Vagina (tissue), 2 donors: ENCODE data around the gene UBE4A.

ENCODE experiments used
- POLR2A ChIP-seq, 2 donors: fragments of 450-650 bp; IDR thresholded peaks; one replicate each; pipeline ENCODE4 v1.6.1; 2017; ENCODE audit warnings: antibody characterized with exemption in 2 of 2, mild to moderate bottlenecking in 2 of 2, moderate library complexity in 2 of 2
- TF ChIP-seq, protein P1 (sequence below), 3 experiments: fragments of 450-650 bp in 2 of 3; fragments of 200-600 bp in 1 of 3; sonication (generic) in 1 of 3; IDR thresholded peaks; one replicate each; pipeline ENCODE4 v1.5.1; 2017 to 2019; ENCODE audit warnings: antibody characterized with exemption in 3 of 3, mild to moderate bottlenecking in 2 of 3, moderate library complexity in 2 of 3

DNA sequence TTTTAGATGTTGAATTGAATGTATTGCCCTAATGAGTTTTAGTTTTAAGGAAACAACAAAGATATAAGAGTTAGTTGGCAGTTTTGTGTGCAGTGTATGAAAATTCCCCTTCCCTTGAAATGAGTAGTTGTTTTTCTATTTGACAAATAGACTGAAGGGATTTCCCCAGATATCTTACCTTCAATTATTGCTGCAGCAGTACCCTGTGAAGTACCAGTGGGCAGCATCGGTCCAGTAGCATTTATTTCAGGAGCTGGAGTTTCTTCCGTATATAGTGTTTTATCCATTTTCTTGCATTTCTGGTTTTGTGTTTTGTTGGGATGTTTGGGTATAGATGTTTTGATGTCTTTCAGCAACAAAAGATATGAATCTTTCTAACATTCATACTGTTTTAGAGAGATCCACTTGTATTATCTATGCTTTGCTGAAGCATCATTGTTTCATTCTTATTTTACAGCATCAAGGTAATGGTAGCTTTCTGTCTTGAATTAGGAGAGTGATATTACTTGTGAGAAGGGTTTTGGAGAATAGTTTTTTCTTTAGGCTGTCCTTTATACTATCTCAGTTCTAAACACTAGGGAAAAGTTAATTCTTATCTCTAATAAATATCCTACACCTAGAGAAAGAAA, 84.3 kb downstream of the UBE4A start:
- TF ChIP-seq, protein P1, sequence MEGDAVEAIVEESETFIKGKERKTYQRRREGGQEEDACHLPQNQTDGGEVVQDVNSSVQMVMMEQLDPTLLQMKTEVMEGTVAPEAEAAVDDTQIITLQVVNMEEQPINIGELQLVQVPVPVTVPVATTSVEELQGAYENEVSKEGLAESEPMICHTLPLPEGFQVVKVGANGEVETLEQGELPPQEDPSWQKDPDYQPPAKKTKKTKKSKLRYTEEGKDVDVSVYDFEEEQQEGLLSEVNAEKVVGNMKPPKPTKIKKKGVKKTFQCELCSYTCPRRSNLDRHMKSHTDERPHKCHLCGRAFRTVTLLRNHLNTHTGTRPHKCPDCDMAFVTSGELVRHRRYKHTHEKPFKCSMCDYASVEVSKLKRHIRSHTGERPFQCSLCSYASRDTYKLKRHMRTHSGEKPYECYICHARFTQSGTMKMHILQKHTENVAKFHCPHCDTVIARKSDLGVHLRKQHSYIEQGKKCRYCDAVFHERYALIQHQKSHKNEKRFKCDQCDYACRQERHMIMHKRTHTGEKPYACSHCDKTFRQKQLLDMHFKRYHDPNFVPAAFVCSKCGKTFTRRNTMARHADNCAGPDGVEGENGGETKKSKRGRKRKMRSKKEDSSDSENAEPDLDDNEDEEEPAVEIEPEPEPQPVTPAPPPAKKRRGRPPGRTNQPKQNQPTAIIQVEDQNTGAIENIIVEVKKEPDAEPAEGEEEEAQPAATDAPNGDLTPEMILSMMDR (IDR thresholded peaks at IDR 0.05): no peak
- TF ChIP-seq POLR2A (IDR thresholded peaks at IDR 0.05): no peak
